ENCODE results near the gene RAD52.

RAD52 gene

GRCh38 chr12:904010-904414, 45.5 kb downstream of the RAD52 start:
- no peak overlapping the region for H3K4me3 ChIP-seq (ENCODE audit: low read length)
- no peak for DNase-seq (ENCODE audit: low read depth, low spot score)
- peaks cover 14% of the 10 kb centered on the region; the same call in 1 of the 2 replicates for H3K36me3 ChIP-seq (ENCODE audit: control insufficient read depth, insufficient read depth, low read length)
- no peaks in the 10 kb centered on the region for H3K27me3 ChIP-seq (ENCODE audit: control insufficient read depth, insufficient read depth, low read length)
- no peak overlapping the region for H3K27ac ChIP-seq (ENCODE audit: low read length)
- WGBS (ENCODE audit: insufficient coverage, insufficient read length): no CpG with 5 or more reads among the region's 5 CpGs
- no peaks in the 10 kb centered on the region for H3K9me3 ChIP-seq (ENCODE audit: control insufficient read depth, insufficient read depth, low read length)
- H3K4me1 ChIP-seq (ENCODE audit: control insufficient read depth, insufficient read depth, low read length): no peaks in the 10 kb centered on the region

GRCh38 chr12:903055-903454, 46.4 kb downstream of the RAD52 start:
- Histone ChIP-seq H3K4me1 (ENCODE audit: control insufficient read depth, insufficient read depth, low read length) (no peaks in the 10 kb centered on the region), H3K36me3 (ENCODE audit: control insufficient read depth, insufficient read depth, low read length) (peaks cover 9% of the 10 kb centered on the region; the same call in 1 of the 2 replicates), H3K27me3 (ENCODE audit: control insufficient read depth, insufficient read depth, low read length) (no peaks in the 10 kb centered on the region), H3K4me3 (ENCODE audit: low read length) (no peak overlapping the region), H3K9me3 (ENCODE audit: control insufficient read depth, insufficient read depth, low read length) (no peaks in the 10 kb centered on the region), H3K27ac (ENCODE audit: low read length) (no peak overlapping the region)
- WGBS (ENCODE audit: insufficient coverage, insufficient read length): no CpG with 5 or more reads among the region's 5 CpGs
- no peak for DNase-seq (ENCODE audit: low read depth, low spot score)

GRCh38 chr12:902581-902980, 46.9 kb downstream of the RAD52 start:
- Histone ChIP-seq H3K9me3 (ENCODE audit: control insufficient read depth, insufficient read depth, low read length) (no peaks in the 10 kb centered on the region), H3K36me3 (ENCODE audit: control insufficient read depth, insufficient read depth, low read length) (peaks cover 9% of the 10 kb centered on the region; the same call in 1 of the 2 replicates), H3K4me3 (ENCODE audit: low read length) (no peak overlapping the region), H3K27ac (ENCODE audit: low read length) (no peak overlapping the region), H3K27me3 (ENCODE audit: control insufficient read depth, insufficient read depth, low read length) (no peaks in the 10 kb centered on the region), H3K4me1 (ENCODE audit: control insufficient read depth, insufficient read depth, low read length) (no peaks in the 10 kb centered on the region)
- DNase-seq (ENCODE audit: low read depth, low spot score): no peak
- WGBS (ENCODE audit: insufficient coverage, insufficient read length): no CpG with 5 or more reads among the region's 3 CpGs

- DNase-seq (ENCODE audit: low read depth, low spot score): no peak
- Histone ChIP-seq H3K4me1 (ENCODE audit: control insufficient read depth, insufficient read depth, low read length) (no peaks in the 10 kb centered on the region), H3K27ac (ENCODE audit: low read length) (no peak overlapping the region), H3K27me3 (ENCODE audit: control insufficient read depth, insufficient read depth, low read length) (no peaks in the 10 kb centered on the region), H3K36me3 (ENCODE audit: control insufficient read depth, insufficient read depth, low read length) (peaks cover 11% of the 10 kb centered on the region; the same call in 1 of the 2 replicates), H3K9me3 (ENCODE audit: control insufficient read depth, insufficient read depth, low read length) (no peaks in the 10 kb centered on the region), H3K4me3 (ENCODE audit: low read length) (no peak overlapping the region)
- no CpG with 5 or more reads among the region's 4 CpGs for WGBS (ENCODE audit: insufficient coverage, insufficient read length)
Observed at GRCh38 chr12:897386-897785, 52.1 kb downstream of the RAD52 start.

- peaks cover 7% of the 10 kb centered on the region; the same call in 1 of the 2 replicates for H3K36me3 ChIP-seq (ENCODE audit: control insufficient read depth, insufficient read depth, low read length)
- WGBS (ENCODE audit: insufficient coverage, insufficient read length): no CpG with 5 or more reads among the region's 4 CpGs
Observed at GRCh38 chr12:896031-896430, 53.5 kb downstream of the RAD52 start.

GRCh38 chr12:894226-894625, 55.3 kb downstream of the RAD52 start:
- no peaks in the 10 kb centered on the region for H3K4me1 ChIP-seq (ENCODE audit: control insufficient read depth, insufficient read depth, low read length)
- H3K27me3 ChIP-seq (ENCODE audit: control insufficient read depth, insufficient read depth, low read length): no peaks in the 10 kb centered on the region
- DNase-seq (ENCODE audit: low read depth, low spot score): no peak
- no peaks in the 10 kb centered on the region for H3K9me3 ChIP-seq (ENCODE audit: control insufficient read depth, insufficient read depth, low read length)
- H3K4me3 ChIP-seq (ENCODE audit: low read length): no peak overlapping the region
- peaks cover 2% of the 10 kb centered on the region; the same call in 1 of the 2 replicates for H3K36me3 ChIP-seq (ENCODE audit: control insufficient read depth, insufficient read depth, low read length)
- H3K27ac ChIP-seq (ENCODE audit: low read length): no peak overlapping the region

More at GRCh38 chr12:896031-896430, 53.5 kb downstream of the RAD52 start:
- DNase-seq (ENCODE audit: low read depth, low spot score): no peak
- Histone ChIP-seq H3K4me1 (ENCODE audit: control insufficient read depth, insufficient read depth, low read length) (no peaks in the 10 kb centered on the region), H3K4me3 (ENCODE audit: low read length) (no peak overlapping the region), H3K27ac (ENCODE audit: low read length) (no peak overlapping the region), H3K27me3 (ENCODE audit: control insufficient read depth, insufficient read depth, low read length) (no peaks in the 10 kb centered on the region), H3K9me3 (ENCODE audit: control insufficient read depth, insufficient read depth, low read length) (no peaks in the 10 kb centered on the region)

GRCh38 chr12:886206-886605, 63.3 kb downstream of the RAD52 start:
- WGBS (ENCODE audit: insufficient coverage, insufficient read length): no CpG with 5 or more reads among the region's 2 CpGs
- no peaks in the 10 kb centered on the region for H3K4me1 ChIP-seq (ENCODE audit: control insufficient read depth, insufficient read depth, low read length)
- H3K9me3 ChIP-seq (ENCODE audit: control insufficient read depth, insufficient read depth, low read length): no peaks in the 10 kb centered on the region
- H3K36me3 ChIP-seq (ENCODE audit: control insufficient read depth, insufficient read depth, low read length): peaks cover 19% of the 10 kb centered on the region
- H3K27ac ChIP-seq (ENCODE audit: low read length): no peak overlapping the region
- H3K4me3 ChIP-seq (ENCODE audit: low read length): no peak overlapping the region
- no peaks in the 10 kb centered on the region for H3K27me3 ChIP-seq (ENCODE audit: control insufficient read depth, insufficient read depth, low read length)
- no peak for DNase-seq (ENCODE audit: low read depth, low spot score)

GRCh38 chr12:885701-886100, 63.8 kb downstream of the RAD52 start:
- no peak overlapping the region for H3K4me3 ChIP-seq (ENCODE audit: low read length)
- WGBS (ENCODE audit: insufficient coverage, insufficient read length): no CpG with 5 or more reads among the region's 2 CpGs
- no peaks in the 10 kb centered on the region for H3K27me3 ChIP-seq (ENCODE audit: control insufficient read depth, insufficient read depth, low read length)
- DNase-seq (ENCODE audit: low read depth, low spot score): no peak
- no peaks in the 10 kb centered on the region for H3K9me3 ChIP-seq (ENCODE audit: control insufficient read depth, insufficient read depth, low read length)
- peaks cover 22% of the 10 kb centered on the region for H3K36me3 ChIP-seq (ENCODE audit: control insufficient read depth, insufficient read depth, low read length)
- no peak overlapping the region for H3K27ac ChIP-seq (ENCODE audit: low read length)
- H3K4me1 ChIP-seq (ENCODE audit: control insufficient read depth, insufficient read depth, low read length): no peaks in the 10 kb centered on the region

GRCh38 chr12:884746-885414, 64.6 kb downstream of the RAD52 start:
- Histone ChIP-seq H3K9me3 (ENCODE audit: control insufficient read depth, insufficient read depth, low read length) (no peaks in the 10 kb centered on the region), H3K4me1 (ENCODE audit: control insufficient read depth, insufficient read depth, low read length) (no peaks in the 10 kb centered on the region), H3K36me3 (ENCODE audit: control insufficient read depth, insufficient read depth, low read length) (peaks cover 24% of the 10 kb centered on the region), H3K27ac (ENCODE audit: low read length) (no peak overlapping the region), H3K4me3 (ENCODE audit: low read length) (no peak overlapping the region), H3K27me3 (ENCODE audit: control insufficient read depth, insufficient read depth, low read length) (no peaks in the 10 kb centered on the region)
- no peak for DNase-seq (ENCODE audit: low read depth, low spot score)
- WGBS (ENCODE audit: insufficient coverage, insufficient read length): no CpG with 5 or more reads among the region's 5 CpGs

GRCh38 chr12:880656-881055, 68.8 kb downstream of the RAD52 start:
- Histone ChIP-seq H3K36me3 (ENCODE audit: control insufficient read depth, insufficient read depth, low read length) (peaks cover 26% of the 10 kb centered on the region), H3K4me3 (ENCODE audit: low read length) (no peak overlapping the region), H3K4me1 (ENCODE audit: control insufficient read depth, insufficient read depth, low read length) (no peaks in the 10 kb centered on the region), H3K27me3 (ENCODE audit: control insufficient read depth, insufficient read depth, low read length) (no peaks in the 10 kb centered on the region), H3K9me3 (ENCODE audit: control insufficient read depth, insufficient read depth, low read length) (no peaks in the 10 kb centered on the region), H3K27ac (ENCODE audit: low read length) (no peak overlapping the region)
- DNase-seq (ENCODE audit: low read depth, low spot score): no peak
- WGBS (ENCODE audit: insufficient coverage, insufficient read length): no CpG with 5 or more reads among the region's 4 CpGs

- DNase-seq (ENCODE audit: low read depth, low spot score): no peak
Observed at GRCh38 chr12:879641-880040, 69.9 kb downstream of the RAD52 start.

More at GRCh38 chr12:879641-880040, 69.9 kb downstream of the RAD52 start:
- no peaks in the 10 kb centered on the region for H3K27me3 ChIP-seq (ENCODE audit: control insufficient read depth, insufficient read depth, low read length)
- no peaks in the 10 kb centered on the region for H3K9me3 ChIP-seq (ENCODE audit: control insufficient read depth, insufficient read depth, low read length)
- H3K27ac ChIP-seq (ENCODE audit: low read length): no peak overlapping the region
- H3K4me1 ChIP-seq (ENCODE audit: control insufficient read depth, insufficient read depth, low read length): no peaks in the 10 kb centered on the region
- WGBS (ENCODE audit: insufficient coverage, insufficient read length): no CpG with 5 or more reads among the region's 5 CpGs
- peaks cover 16% of the 10 kb centered on the region for H3K36me3 ChIP-seq (ENCODE audit: control insufficient read depth, insufficient read depth, low read length)
- no peak overlapping the region for H3K4me3 ChIP-seq (ENCODE audit: low read length)
